IPS DF 6.9 (cell line): ENCODE results near the gene DPH6.

Experiments
- DNase-seq: peaks from one replicate; pipeline ENCODE4 v3.0.0-alpha.2; 2013; ENCODE audit warnings: low read depth, low spot score
- H3K27ac ChIP-seq: one replicate; pipeline ENCODE4 v1.5.1; 2013; ENCODE audit warnings: low read length, control low read depth
- H3K27me3 ChIP-seq: 2 replicates; pipeline ENCODE4 v1.6.1; 2013; ENCODE audit warnings: mild to moderate bottlenecking, low read length; ENCODE audit not compliant: control insufficient read depth, insufficient read depth
- H3K36me3 ChIP-seq: 2 replicates; pipeline ENCODE4 v1.6.1; 2013; ENCODE audit warnings: low read length; ENCODE audit not compliant: control insufficient read depth, insufficient read depth
- H3K4me1 ChIP-seq: 2 replicates; pipeline ENCODE4 v1.6.1; 2013; ENCODE audit warnings: low read length; ENCODE audit not compliant: control insufficient read depth, insufficient read depth
- H3K4me3 ChIP-seq: 2 replicates; pipeline ENCODE4 v1.5.1; 2013; ENCODE audit warnings: mild to moderate bottlenecking, low read length
- H3K9me3 ChIP-seq: 2 replicates; pipeline ENCODE4 v1.6.1; 2013; ENCODE audit warnings: low read length, inconsistent platforms; ENCODE audit not compliant: control insufficient read depth, insufficient read depth
- WGBS: extraction: QIAGEN DNeasy Blood & Tissue Kit; methylation state at CpG from one replicate; pipeline ENCODE4 v1.1.7; 2013; ENCODE audit warnings: mixed read lengths, missing lambda C conversion rate; ENCODE audit not compliant: insufficient read length, insufficient coverage; 5-methylcytosine and 5-hydroxymethylcytosine counted together

Gene DPH6

DNA sequence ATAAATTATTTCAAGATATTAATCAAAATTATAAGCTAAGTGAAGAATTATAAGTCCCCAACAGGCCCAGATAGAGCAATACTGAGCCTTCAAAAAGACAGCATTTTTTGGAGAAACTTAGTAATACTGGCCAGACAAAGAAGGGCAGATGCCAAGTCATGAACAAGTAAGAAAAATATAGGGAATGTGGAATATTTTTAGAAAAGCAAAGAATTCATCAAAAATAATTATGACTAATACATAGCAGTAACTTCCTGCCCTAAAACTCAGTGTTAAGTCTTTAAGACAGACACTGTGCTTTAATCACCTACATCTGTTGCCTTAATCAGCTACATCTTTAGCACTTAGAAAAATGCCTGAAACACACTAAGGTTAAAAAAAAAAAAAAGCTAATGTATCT is 31.2 kb downstream of the DPH6 start:
- no peak for DNase-seq
- H3K4me3 ChIP-seq, result no peak overlapping the region
- no peaks in the 10 kb centered on the region for H3K36me3 ChIP-seq
- H3K9me3 ChIP-seq, result no peaks in the 10 kb centered on the region
- H3K27me3 ChIP-seq, result no peaks in the 10 kb centered on the region
- H3K4me1 ChIP-seq, result no peaks in the 10 kb centered on the region; the same call in 1 of the 2 replicates
- no peak overlapping the region for H3K27ac ChIP-seq

DNA sequence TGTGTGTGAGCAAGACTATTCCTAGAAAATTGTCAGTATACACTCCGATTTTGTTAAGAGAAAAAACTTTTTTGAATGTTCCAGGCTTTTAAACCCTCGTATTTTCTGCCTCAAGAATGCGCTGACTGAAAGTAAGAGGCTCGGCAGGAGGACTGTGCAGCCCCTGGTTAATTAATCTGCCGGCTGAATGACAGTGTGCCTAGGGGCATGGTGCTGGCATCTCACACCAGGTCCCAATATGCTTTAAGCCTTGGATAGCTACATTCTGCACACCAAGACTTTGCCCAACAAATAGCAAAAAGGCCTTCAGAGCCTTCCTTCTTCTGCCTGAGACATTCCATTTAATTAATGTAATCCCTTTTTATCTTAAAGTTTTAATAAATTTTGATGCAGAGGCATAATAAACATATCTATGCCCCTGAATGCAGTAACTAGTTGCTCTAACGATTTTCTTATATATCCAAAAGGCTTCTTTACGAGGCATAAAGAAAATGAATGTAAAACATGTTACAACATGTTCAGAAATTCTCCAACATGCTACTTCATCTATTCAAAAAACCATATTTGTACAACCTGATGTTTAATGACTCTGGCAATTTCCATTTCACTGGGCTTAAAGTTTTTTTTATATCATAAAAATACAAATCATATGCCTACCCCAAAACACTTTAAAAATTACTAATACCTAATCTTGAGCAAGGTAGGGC is 37.9 kb downstream of the DPH6 start:
- Histone ChIP-seq H3K36me3 (no peaks in the 10 kb centered on the region), H3K4me3 (no peak overlapping the region), H3K27me3 (no peaks in the 10 kb centered on the region), H3K4me1 (no peaks in the 10 kb centered on the region; the same call in 1 of the 2 replicates), H3K27ac (no peak overlapping the region), H3K9me3 (no peaks in the 10 kb centered on the region)
- no CpG with 5 or more reads among the region's 7 CpGs for WGBS
- no peak for DNase-seq

DNA sequence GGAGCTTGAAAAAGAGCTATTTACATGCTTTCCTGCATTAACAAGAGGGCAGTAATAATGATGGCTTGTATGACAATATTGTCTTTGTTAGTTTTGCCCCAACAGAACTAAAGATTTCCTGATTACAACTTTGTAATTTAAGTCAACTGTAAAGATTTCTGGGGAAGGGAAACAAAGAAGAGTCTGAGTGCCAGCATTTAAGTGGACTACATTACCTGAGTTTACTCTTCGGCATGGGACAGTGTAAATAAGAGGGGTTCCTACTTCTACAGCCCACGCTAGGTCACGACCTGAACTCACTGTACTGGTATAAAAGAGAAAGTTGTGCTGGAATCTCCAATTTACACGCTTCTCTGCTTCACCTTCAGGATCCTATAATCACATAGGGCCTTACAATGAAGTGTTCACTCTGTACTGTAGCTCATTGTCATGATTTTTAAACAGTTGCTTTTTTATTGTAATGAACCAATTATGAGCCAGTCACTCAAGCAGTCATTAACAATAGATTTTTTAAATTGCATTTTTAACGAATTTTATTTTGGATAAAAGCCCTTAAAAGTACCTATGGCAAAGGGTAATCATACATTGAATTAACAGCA is 39.6 kb downstream of the DPH6 start:
- no peak overlapping the region for H3K27ac ChIP-seq

GRCh38 chr15:35505809-35506208 is 40.2 kb downstream of the DPH6 start:
- H3K4me3 ChIP-seq, result no peak overlapping the region
- no peaks in the 10 kb centered on the region for H3K27me3 ChIP-seq
- H3K27ac ChIP-seq, result no peak overlapping the region
- H3K4me1 ChIP-seq, result no peaks in the 10 kb centered on the region; the same call in 1 of the 2 replicates
- no peaks in the 10 kb centered on the region for H3K36me3 ChIP-seq
- H3K9me3 ChIP-seq, result no peaks in the 10 kb centered on the region
- DNase-seq, result no peak

More for the DNA sequence above, 39.6 kb downstream of the DPH6 start:
- no peaks in the 10 kb centered on the region for H3K36me3 ChIP-seq
- H3K9me3 ChIP-seq, result no peaks in the 10 kb centered on the region
- no peak overlapping the region for H3K4me3 ChIP-seq
- no peaks in the 10 kb centered on the region; the same call in 1 of the 2 replicates for H3K4me1 ChIP-seq
- no peaks in the 10 kb centered on the region for H3K27me3 ChIP-seq
- DNase-seq, result no peak
- WGBS, result no CpG with 5 or more reads among the region's 5 CpGs

DNA sequence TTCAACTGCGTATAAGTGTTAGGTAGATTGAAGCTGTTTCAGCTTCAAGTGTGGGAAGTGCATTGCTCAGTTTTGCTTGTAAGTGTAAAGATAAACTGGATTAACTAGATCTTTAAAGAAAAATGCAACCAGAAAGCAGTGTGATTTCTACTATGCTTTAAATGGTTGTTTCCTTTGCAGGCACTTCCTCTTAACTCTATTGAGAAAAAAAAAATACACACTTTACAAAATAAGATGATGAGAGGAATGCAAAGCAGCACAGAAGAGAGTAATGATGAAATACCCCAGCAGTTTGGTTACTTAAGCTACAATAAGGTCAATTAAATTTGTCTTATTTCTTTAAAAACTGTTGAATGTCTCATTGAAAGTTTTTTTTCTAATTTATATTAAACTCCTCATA is 40.8 kb downstream of the DPH6 start:
- no CpG with 5 or more reads among the region's 1 CpG for WGBS
- H3K27ac ChIP-seq, result no peak overlapping the region
- H3K27me3 ChIP-seq, result no peaks in the 10 kb centered on the region
- H3K36me3 ChIP-seq, result no peaks in the 10 kb centered on the region
- no peak overlapping the region for H3K4me3 ChIP-seq
- H3K4me1 ChIP-seq, result no peaks in the 10 kb centered on the region; the same call in 1 of the 2 replicates
- H3K9me3 ChIP-seq, result no peaks in the 10 kb centered on the region
- DNase-seq, result no peak

DNA sequence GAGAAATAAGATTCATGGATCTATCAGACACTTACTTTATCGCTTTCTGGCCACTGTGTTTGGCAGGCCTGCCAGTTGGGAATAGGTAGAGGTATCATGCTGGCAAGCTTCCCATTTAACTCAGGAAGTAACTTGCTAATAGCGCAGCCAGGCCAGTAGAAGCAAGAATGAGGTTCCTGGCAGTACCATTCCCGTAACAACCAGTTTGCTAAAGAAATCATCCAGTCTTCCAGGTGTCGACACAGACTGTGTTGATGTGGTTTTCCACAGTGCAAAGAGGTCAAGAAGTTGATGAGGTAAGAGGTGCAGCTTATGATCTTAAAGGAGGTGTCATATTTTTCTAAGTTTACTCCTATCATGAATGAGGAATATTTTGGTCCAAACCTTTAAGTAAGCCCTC is 46.2 kb downstream of the DPH6 start:
- no peak for DNase-seq

DNA sequence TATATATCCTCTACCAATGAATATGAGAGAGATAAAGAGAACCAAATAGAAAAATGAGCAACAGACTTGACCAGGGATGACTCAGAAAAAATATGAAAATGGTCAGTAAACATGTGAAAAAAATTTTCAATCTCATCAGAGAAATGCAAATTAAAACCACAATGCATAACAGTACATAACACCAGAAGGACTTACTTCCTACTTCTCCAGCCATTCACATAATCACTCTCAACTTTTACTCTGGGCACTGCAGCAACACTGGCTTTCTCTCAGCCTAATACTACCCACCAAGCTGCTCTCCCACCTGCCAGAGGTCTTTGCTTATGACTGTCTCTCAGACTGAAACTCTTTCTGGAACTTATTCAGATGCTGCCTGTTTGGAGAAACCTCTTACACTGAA is 49.4 kb downstream of the DPH6 start:
- Histone ChIP-seq H3K27ac (no peak overlapping the region), H3K4me3 (no peak overlapping the region), H3K4me1 (no peaks in the 10 kb centered on the region), H3K36me3 (no peaks in the 10 kb centered on the region), H3K9me3 (no peaks in the 10 kb centered on the region), H3K27me3 (no peaks in the 10 kb centered on the region)
- DNase-seq, result no peak

More for the DNA sequence above, 46.2 kb downstream of the DPH6 start:
- Histone ChIP-seq H3K4me1 (no peaks in the 10 kb centered on the region), H3K27me3 (no peaks in the 10 kb centered on the region), H3K4me3 (no peak overlapping the region), H3K36me3 (no peaks in the 10 kb centered on the region), H3K27ac (no peak overlapping the region), H3K9me3 (no peaks in the 10 kb centered on the region)
- WGBS, result no CpG with 5 or more reads among the region's 4 CpGs

GRCh38 chr15:35495080-35495479 is 50.9 kb downstream of the DPH6 start:
- DNase-seq, result no peak
- Histone ChIP-seq H3K4me1 (no peaks in the 10 kb centered on the region), H3K27ac (no peak overlapping the region), H3K4me3 (no peak overlapping the region), H3K36me3 (no peaks in the 10 kb centered on the region), H3K9me3 (no peaks in the 10 kb centered on the region), H3K27me3 (no peaks in the 10 kb centered on the region)
- WGBS, result no CpG with 5 or more reads among the region's 3 CpGs

- Histone ChIP-seq H3K4me3 (no peak overlapping the region), H3K36me3 (0 out of 2 replicates have a peak, but pooled peaks cover 4% of the 10 kb centered on the region), H3K4me1 (no peaks in the 10 kb centered on the region), H3K27me3 (no peaks in the 10 kb centered on the region), H3K27ac (no peak overlapping the region), H3K9me3 (peaks cover 2% of the 10 kb centered on the region; the same call in 1 of the 2 replicates)
- no CpG with 5 or more reads among the region's 3 CpGs for WGBS
- DNase-seq, result no peak
Observed at GRCh38 chr15:35491999-35492398, 54.0 kb downstream of the DPH6 start.

GRCh38 chr15:35491173-35491572 is 54.8 kb downstream of the DPH6 start:
- no peak overlapping the region for H3K27ac ChIP-seq
- H3K36me3 ChIP-seq, result 0 out of 2 replicates have a peak, but pooled peaks cover 4% of the 10 kb centered on the region
- H3K27me3 ChIP-seq, result no peaks in the 10 kb centered on the region
- no peak for DNase-seq
- WGBS, result no CpG with 5 or more reads among the region's 3 CpGs
- no peak overlapping the region for H3K4me3 ChIP-seq
- no peaks in the 10 kb centered on the region for H3K4me1 ChIP-seq
- peaks cover 3% of the 10 kb centered on the region for H3K9me3 ChIP-seq

- no peak for DNase-seq
- peaks cover 3% of the 10 kb centered on the region for H3K9me3 ChIP-seq
- WGBS, result no CpG with 5 or more reads among the region's 4 CpGs
- H3K27ac ChIP-seq, result no peak overlapping the region
- no peak overlapping the region for H3K4me3 ChIP-seq
- H3K36me3 ChIP-seq, result 0 out of 2 replicates have a peak, but pooled peaks cover 4% of the 10 kb centered on the region
- no peaks in the 10 kb centered on the region for H3K4me1 ChIP-seq
- no peaks in the 10 kb centered on the region for H3K27me3 ChIP-seq
Observed at GRCh38 chr15:35490511-35490910, 55.5 kb downstream of the DPH6 start.
